NCI-H2171 (cell line): ENCODE measurements around the gene RPS6KA4.

ENCODE experiments used
- DNase-seq: peaks from one replicate; lab custom pipeline; 2025; lab: John Stamatoyannopoulos, UW

The RPS6KA4 gene

GRCh38 chr11:64367931-64368672 lies 9.1 kb downstream of the RPS6KA4 start:
- no peak for DNase-seq

GRCh38 chr11:64368673-64369074 lies 9.7 kb downstream of the RPS6KA4 start:
- DNase-seq, result no peak

DNA sequence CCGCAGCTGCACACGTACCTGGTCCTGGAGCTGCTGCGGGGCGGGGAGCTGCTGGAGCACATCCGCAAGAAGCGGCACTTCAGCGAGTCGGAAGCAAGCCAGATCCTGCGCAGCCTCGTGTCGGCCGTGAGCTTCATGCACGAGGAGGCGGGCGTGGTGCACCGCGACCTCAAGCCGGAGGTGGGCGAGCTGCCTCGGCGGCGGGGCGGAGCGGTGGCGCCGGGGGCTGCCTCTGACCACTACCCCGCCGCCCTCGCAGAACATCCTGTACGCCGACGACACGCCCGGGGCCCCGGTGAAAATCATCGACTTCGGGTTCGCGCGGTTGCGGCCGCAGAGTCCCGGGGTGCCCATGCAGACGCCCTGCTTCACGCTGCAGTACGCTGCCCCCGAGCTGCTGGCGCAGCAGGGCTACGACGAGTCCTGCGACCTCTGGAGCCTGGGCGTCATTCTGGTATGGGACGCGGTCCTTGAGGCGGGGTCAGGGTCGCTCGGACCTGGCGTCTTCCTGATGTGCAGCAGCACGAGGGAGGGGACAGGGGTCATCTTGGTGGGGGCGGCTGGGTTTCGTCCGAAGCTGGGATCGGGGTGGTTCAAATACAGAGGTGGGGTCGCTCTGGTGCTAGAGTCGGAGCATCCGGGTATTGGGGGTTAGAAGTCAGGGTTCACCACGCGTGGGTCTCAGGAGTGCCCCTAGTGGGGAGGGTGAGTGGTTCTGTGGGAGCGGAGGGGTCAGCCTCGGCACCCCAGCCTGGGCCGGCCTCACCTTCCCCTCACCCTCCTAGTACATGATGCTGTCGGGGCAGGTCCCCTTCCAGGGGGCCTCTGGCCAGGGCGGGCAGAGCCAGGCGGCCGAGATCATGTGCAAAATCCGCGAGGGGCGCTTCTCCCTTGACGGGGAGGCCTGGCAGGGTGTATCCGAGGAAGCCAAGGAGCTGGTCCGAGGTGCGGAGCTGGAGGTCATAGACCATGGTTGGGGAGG lies 10.8 kb downstream of the RPS6KA4 start:
- DNase-seq, result no peak

GRCh38 chr11:64371201-64371600 lies 12.2 kb downstream of the RPS6KA4 start:
- DNase-seq, result no peak

DNA sequence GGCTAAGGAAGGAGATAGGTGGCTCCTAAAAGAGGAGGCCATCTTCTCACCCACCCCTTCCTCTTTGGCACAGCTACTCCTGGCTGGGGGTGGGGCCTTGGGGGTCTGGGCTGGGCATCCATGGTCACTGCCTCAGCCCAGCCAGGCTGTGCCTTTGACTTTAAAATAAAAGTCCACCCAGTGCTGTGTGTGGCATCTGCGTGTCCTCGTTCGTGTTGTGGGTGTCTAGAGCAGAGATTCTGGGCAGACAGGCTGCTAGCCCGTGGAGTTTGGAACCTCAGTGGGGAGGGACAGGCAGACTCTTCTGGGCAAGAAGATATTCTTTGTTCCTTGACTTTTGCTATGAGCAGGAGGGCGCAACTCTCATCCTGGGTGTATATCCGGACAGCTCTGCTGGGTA lies 13.1 kb downstream of the RPS6KA4 start:
- no peak for DNase-seq

DNA sequence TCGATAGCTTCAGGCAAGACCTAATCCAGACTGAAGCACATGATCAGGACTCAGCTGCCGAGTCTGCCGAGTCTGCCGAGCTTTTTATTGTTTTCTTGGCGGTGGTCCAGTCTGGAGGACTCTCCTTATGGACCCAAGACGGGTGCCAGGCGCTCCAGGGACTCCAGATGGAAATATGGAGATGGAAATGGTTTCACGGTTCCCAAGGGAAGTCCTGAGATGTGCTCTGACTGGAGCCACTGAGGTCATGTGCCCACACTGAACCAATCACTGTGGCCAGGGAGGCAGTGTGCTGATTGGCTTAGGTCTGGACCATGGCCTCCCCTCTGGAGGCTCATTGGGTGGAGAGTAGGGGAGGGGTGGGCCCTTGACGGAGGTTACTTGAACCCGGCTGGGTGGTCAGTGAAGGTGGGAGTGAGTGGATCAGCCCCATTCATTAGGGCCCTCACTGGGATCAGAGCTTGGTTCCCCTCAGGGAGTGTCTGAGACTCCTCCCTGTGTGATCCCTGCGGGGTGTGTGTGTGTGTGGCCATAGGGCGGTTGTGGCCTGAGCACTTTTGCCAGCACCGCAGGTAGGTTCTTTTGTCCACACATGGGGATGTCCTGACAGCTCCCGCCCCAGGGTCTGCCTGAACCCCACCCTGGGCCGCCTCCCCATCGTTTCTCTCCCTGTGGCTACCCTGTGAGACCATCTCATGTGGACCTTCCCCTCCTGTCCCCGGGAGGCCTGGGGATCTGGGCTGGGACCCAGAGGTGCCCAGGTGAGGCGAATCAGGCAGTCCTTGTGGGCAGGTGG lies 14.0 kb downstream of the RPS6KA4 start:
- peak; percentile 100 for DNase-seq

GRCh38 chr11:64373598-64373974 lies 14.6 kb downstream of the RPS6KA4 start:
- no peak for DNase-seq

- DNase-seq, result no peak
Measured at GRCh38 chr11:64376071-64376470, 17.1 kb downstream of the RPS6KA4 start.

GRCh38 chr11:64378335-64378880 lies 19.4 kb downstream of the RPS6KA4 start:
- DNase-seq, result no peak

DNA sequence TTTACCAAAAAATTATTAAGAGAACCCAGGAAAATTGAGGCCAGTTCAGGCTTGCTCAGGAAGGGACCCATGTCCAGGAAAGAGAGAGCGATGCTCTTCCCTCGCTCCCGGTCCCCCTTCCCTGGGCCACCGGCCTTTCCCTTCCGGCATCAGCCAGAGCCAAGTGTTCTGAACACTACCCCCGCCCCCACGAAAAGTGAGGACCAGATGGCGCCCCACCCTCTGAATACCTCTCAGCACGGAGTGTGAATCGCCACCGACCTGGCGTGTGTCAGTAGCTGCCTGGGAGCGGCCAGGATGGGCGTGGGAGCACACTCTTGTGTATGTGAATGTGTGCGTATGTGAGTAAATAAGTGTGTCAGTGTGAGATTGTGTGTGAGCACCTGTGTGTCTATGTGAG lies 20.2 kb downstream of the RPS6KA4 start:
- no peak for DNase-seq

DNA sequence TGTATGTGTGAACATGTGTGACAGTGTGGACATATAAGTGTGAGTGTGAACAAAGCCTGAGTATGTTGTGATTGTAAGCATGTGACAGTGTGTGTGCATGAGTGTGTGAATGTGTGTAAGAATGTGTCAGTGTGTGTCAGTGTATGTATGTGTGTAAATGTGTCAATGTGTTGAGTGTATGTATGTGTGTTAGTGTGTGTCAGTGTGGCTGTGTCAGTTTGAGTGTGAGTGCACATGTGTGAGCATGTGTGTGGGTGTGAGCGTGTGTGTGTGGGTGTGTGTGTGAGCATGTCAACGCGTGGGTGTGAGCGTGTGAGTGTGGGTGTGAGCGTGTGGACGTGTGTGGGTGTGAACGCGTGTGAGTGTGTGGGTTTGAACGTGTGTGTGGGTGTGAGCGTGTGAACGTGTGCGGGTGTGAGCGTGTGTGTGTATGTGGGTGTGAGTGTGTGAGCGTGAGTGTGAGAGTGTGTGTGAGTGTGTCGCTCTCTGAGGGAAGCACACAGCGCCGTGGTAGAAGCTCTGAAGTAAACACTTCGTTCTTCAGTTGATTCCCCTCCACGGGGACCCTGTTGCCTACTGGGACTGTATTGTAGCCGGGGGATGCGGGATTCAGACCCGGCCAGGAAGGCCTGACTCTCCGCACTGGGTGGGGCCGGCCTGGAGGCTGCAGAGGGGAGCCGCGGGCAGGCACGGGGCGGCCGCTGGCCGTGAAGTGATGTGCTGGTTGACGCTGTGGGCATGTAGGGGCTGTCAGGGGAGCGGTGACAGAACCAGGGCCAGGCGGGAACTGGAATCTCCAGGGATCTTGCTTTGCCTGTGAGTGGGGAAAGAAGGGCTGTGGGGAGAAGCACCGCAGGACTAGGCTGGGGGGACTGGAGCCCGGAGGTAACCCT lies 21.1 kb downstream of the RPS6KA4 start:
- no peak for DNase-seq

DNA sequence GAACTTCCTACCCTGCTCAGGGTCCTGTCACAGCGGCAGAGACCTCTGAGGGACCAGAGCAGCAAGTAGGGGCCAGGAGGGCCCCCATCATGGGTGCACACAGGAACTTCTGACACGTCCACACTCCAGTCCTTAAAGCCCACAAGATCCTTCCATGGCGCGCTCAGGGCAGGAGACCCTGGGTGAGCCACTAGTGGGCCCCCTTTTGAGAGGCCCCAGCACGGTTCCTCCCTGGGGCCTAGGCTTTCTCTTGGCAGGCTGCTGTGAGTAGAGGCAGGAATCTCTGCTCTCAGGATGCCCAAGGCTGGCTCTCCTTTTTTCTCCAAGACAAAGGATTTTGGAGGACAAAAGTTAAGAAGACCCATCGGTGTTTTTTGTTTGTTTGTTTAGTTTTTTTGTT lies 22.4 kb downstream of the RPS6KA4 start:
- DNase-seq, result no peak

DNA sequence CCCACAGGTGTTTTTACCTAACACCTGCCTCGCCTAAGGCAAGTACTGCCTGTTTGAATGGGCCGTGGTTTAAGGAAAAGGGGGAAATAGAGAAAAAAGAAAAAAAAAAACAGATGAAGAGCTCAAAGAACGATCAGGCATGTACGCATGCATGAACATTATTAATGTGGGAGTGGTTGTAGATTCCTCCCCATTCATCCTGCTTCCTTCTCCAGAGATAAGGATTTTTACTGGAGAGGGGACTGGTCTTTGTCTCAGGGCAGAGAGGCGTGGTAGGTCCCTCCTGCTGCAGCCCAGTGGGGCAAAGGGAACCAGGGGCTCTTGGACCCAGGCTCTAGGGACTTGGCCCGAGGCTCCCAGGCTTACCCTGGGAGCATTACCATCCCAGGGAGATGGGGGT lies 23.1 kb downstream of the RPS6KA4 start:
- DNase-seq, result no peak

DNA sequence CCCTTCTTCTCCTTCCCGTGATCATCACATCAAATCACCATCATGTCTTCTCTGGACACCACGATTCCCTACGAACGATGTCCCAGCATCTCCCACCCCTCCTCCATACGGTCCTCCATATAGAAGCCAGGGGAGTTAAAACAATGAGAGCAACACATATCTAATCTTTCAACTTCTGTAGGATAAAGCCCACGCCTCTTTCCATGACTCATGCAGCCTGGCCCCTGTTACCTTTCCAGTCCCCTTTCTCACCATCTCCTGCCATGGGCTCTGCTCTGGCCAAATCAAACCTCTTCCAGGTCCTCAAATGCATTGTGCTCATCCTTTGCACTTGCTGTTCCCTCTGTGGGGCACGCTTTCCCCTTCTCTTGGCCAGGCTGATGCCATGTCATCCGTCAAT lies 23.6 kb downstream of the RPS6KA4 start:
- no peak for DNase-seq

DNA sequence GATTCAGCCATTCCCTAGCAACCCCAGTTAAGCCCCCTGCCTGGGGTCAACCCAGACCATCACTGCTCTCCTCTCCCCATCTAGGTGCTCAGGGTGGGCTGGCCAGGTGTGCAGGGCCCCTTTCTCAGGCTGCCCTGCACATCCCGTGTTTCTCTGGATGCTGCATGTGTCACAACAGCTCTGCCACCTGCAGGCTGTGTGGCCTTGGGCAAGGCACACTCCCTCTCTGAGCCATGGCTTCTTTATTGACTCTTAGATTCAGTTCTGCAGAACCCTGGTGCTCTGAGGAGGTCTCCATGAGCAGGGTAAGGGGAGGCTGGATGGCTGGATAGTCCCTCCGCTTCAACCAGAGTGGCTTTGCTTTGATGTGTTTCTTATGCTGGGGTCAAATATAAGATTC lies 24.6 kb downstream of the RPS6KA4 start:
- no peak for DNase-seq

DNA sequence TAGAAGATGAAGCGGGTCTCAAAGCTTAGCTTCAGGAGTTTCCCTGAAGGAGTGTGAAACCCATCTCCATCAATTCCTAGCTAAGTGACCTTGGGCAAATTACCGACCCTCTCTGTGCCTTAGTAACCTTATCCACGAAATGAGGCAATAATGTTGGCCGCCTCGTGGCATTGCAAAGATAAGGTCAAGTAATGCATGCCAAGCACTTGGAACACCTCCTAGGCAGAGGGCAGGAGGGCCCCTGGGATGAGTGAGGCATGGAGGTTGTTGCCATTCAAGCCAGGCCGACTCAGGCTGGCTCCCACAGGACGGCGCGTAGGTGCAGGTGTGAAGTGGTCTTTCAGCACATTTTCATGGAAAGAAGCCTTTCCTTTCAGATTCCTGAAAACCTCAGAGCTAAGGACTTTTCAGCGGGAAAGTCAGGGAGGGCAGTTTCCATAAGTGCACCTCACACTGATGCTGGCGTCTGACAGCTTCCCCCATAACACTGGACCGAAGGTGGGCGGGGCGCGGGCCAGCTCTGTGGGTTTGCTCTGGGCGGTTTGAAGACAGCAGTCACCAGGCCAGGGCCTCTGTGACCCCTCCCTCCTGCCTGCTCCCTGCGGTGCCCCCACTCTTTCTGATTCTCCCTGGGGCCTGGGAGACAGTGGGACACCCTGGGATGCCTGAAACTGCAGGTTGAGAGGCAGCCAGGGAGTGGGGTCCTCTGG lies 25.2 kb downstream of the RPS6KA4 start:
- no peak for DNase-seq

- no peak for DNase-seq
Measured at GRCh38 chr11:64384981-64385944, 26.3 kb downstream of the RPS6KA4 start.

- DNase-seq, result no peak
Measured at GRCh38 chr11:64385945-64386704, 27.2 kb downstream of the RPS6KA4 start.
